Calu3 (cell line): ENCODE results near the gene FITM1. TPM values are rescaled to one million over a fixed set of nuclear protein-coding genes. Genes with fewer than 3 reads are reported as not detected.

Experiments used
- BruUV-seq: library from RNA; stranded (reverse); fragments of 400-500 nt; replicated peaks from 2 replicates; lab custom pipeline; 2021; lab: Mats Ljungman, UMichigan
- CTCF ChIA-PET: fragments of 300-600 bp; sonication (Branson Sonifier 250); formaldehyde crosslinking; loops from one replicate; lab custom pipeline; 2022; ENCODE audit warnings: antibody characterized with exemption; lab: Charles Lee
- DNase-seq: peaks from one replicate; pipeline ENCODE4 v3.0.0; 2022
- H3K27ac Mint-ChIP-seq: one replicate; pipeline ENCODE4 v1.8.0; 2022; ENCODE audit warnings: mixed read lengths; ENCODE audit not compliant: unreplicated experiment
- H3K27me3 Mint-ChIP-seq: one replicate; pipeline ENCODE4 v1.8.0; 2022; ENCODE audit warnings: mixed read lengths; ENCODE audit not compliant: unreplicated experiment
- H3K36me3 Mint-ChIP-seq: one replicate; pipeline ENCODE4 v1.8.0; 2022; ENCODE audit warnings: mild to moderate bottlenecking, moderate library complexity, mixed read lengths; ENCODE audit not compliant: insufficient read depth, unreplicated experiment
- H3K4me1 Mint-ChIP-seq: one replicate; pipeline ENCODE4 v1.8.0; 2022; ENCODE audit warnings: mild to moderate bottlenecking, low read depth, mixed read lengths; ENCODE audit not compliant: unreplicated experiment
- H3K4me3 Mint-ChIP-seq: one replicate; pipeline ENCODE4 v1.8.0; 2022; ENCODE audit warnings: mild to moderate bottlenecking, low read depth, moderate library complexity, mixed read lengths; ENCODE audit not compliant: unreplicated experiment
- H3K9me3 Mint-ChIP-seq: one replicate; pipeline ENCODE4 v1.8.0; 2022; ENCODE audit warnings: low read depth, mixed read lengths; ENCODE audit not compliant: unreplicated experiment
- CTCF ChIP-seq: fragments of 200-600 bp; IDR thresholded peaks from one replicate; pipeline ENCODE4 v1.8.0; 2022; ENCODE audit warnings: antibody characterized with exemption; ENCODE audit not compliant: unreplicated experiment
- intact Hi-C: fragments of 100-400 bp; cut with micrococcal nuclease; formaldehyde crosslinking; loops from one replicate; pipeline ENCODE4 v1.10.0; 2022; ENCODE audit not compliant: unreplicated experiment
- total RNA-seq: library from RNA; stranded (reverse); gene quantifications from 2 replicates; pipeline ENCODE4 v1.2.3, GENCODE V29; 2022

Gene FITM1
- total RNA-seq, 1 experiment from 2014 or later = 0.47 TPM

GRCh38 chr14:24135834-24136683 is 5.6 kb downstream of the FITM1 start, which contains the start of gene PSME1:
Gene PSME1, plus strand, starts transcription at chr14:24136194. Its CDS starts 69 bp downstream, at chr14:24136263.
- Mint-ChIP-seq H3K9me3 (no peaks in the 10 kb centered on the region), H3K27ac (peak within 1 kb of the TSS; percentile 69), H3K4me1 (peaks cover 30% of the 10 kb centered on the region), H3K4me3 (peak within 1 kb of the TSS; percentile 82), H3K36me3 (peaks cover 46% of the 10 kb centered on the region), H3K27me3 (no peaks in the 10 kb centered on the region)
- intact Hi-C loops = no loop called here
- BruUV-seq = no TSS peak
- CTCF ChIA-PET = interaction anchor here (0.9 to 2.5 kb wide), 7 partner anchors 11 to 56 kb away, joined by 3 to 9 read pairs (median 5); partner anchors contain the start of genes DCAF11, IRF9, NRL and PCK2
- no peak for TF ChIP-seq CTCF
- peak; percentile 96 for DNase-seq

GRCh38 chr14:24136684-24137528 is 6.4 kb downstream of the FITM1 start:
- BruUV-seq = no TSS peak
- DNase-seq = no peak
- no peaks in the 10 kb centered on the region for H3K9me3 Mint-ChIP-seq
- peak overlapping the region; percentile 82 for H3K4me3 Mint-ChIP-seq
- H3K27ac Mint-ChIP-seq = peak overlapping the region; percentile 46
- CTCF ChIA-PET = interaction anchor here (1.0 to 2.5 kb wide), 4 partner anchors 10 to 28 kb away, joined by 3 to 9 read pairs (median 7); partner anchors contain the start of genes DCAF11, IRF9, NRL and RNF31
- H3K36me3 Mint-ChIP-seq = peaks cover 54% of the 10 kb centered on the region
- intact Hi-C loops = no loop called here
- no peaks in the 10 kb centered on the region for H3K27me3 Mint-ChIP-seq
- peaks cover 30% of the 10 kb centered on the region for H3K4me1 Mint-ChIP-seq
- TF ChIP-seq CTCF = no peak

- CTCF ChIA-PET = interaction anchor here (1.0 to 2.5 kb wide), 3 partner anchors 23 to 29 kb away, joined by 3 to 9 read pairs (median 9); partner anchors contain the start of genes DCAF11, IRF9 and NRL
- no peak for TF ChIP-seq CTCF
- intact Hi-C loops = no loop called here
- no peaks in the 10 kb centered on the region for H3K9me3 Mint-ChIP-seq
- peak overlapping the region; percentile 82 for H3K4me3 Mint-ChIP-seq
- H3K27ac Mint-ChIP-seq = no peak overlapping the region
- DNase-seq = no peak
- H3K36me3 Mint-ChIP-seq = peaks cover 62% of the 10 kb centered on the region
- H3K27me3 Mint-ChIP-seq = no peaks in the 10 kb centered on the region
- H3K4me1 Mint-ChIP-seq = peaks cover 30% of the 10 kb centered on the region
- TSS peak; percentile 77 for BruUV-seq
These were observed 7.3 kb downstream of the FITM1 start for GRCh38 chr14:24137529-24138395.
